Adipocyte (in vitro differentiated cells): Measurements from ENCODE around the gene SLC10A2.
"Not testable (repeated sequence)": the region's sequence is repeated elsewhere in the genome, so short reads cannot be mapped to it uniquely, and the experiment has no call there.

Experiments used
- DNase-seq: peaks from one replicate; pipeline ENCODE4 v3.0.0-alpha.2; 2015; ENCODE audit warnings: low read depth
- H3K27me3 ChIP-seq: replicated peaks from 2 replicates; pipeline ENCODE4 v1.7.0; 2013; ENCODE audit warnings: mild to moderate bottlenecking, low read length, moderate library complexity; ENCODE audit not compliant: control insufficient read depth, insufficient read depth
- H3K36me3 ChIP-seq: 2 replicates; pipeline ENCODE4 v1.7.0; 2013; ENCODE audit warnings: low read length, mild to moderate bottlenecking, moderate library complexity; ENCODE audit not compliant: control insufficient read depth, insufficient read depth, severe bottlenecking
- H3K4me1 ChIP-seq: 2 replicates; pipeline ENCODE4 v1.7.0; 2013; ENCODE audit warnings: mild to moderate bottlenecking, low read length, moderate library complexity; ENCODE audit not compliant: control insufficient read depth, insufficient read depth
- H3K4me3 ChIP-seq: 2 replicates; pipeline ENCODE4 v1.7.0; 2013; ENCODE audit warnings: mild to moderate bottlenecking, low read length, moderate library complexity
- H3K9ac ChIP-seq: 2 replicates; pipeline ENCODE4 v1.7.0; 2013; ENCODE audit warnings: mild to moderate bottlenecking, low read length, moderate library complexity
- H3K9me3 ChIP-seq: 2 replicates; pipeline ENCODE4 v1.7.0; 2013; ENCODE audit warnings: mild to moderate bottlenecking, low read length, moderate library complexity; ENCODE audit not compliant: control insufficient read depth

SLC10A2 gene

DNA sequence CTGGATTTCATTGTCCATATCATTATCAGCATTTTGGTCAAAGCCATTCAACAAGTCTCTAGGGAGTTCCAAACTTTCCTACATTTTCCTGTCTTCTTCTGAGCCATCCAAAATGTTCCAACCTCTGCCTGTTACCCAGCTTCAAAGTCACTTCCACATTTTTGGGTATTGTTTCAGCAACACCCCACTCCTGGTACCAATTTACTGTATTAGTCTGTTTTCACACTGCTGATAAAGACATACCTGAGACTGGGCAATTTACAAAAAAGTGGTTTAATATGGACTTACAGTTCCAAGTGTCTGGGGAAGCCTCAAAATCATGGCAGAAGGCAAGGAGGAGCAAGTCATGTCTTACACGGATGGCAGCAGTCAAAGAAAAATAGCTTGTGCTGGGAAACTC lies 27.4 kb upstream of the SLC10A2 start:
- not testable (repeated sequence) for DNase-seq, H3K9me3 ChIP-seq, H3K4me3 ChIP-seq

DNA sequence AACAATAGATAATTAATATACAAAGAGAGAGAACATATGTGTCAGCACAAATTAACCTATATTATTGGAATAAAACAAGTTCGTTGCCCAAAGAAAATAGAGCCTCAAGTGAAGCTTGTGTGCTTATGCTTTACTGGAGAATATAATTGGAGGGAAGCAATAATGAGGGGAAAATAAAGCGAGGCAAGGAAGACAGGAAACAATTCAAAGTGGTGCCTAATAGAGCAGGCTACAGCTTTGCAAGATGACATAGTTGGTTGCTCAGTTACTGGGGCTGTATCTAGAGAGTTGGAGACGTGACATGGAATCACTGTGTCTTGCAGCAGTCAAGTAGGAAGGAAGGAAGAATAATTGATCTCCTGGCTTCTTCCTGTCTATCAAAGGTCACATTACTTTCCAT lies 21.1 kb upstream of the SLC10A2 start:
- DNase-seq, result no peak
- Histone ChIP-seq H3K27me3 (no peaks in the 10 kb centered on the region), H3K9ac (no peak overlapping the region), H3K4me1 (no peaks in the 10 kb centered on the region), H3K36me3 (no peaks in the 10 kb centered on the region), H3K9me3 (no peaks in the 10 kb centered on the region), H3K4me3 (no peak overlapping the region)

More for the DNA sequence above, 27.4 kb upstream of the SLC10A2 start:
- not testable (repeated sequence) for H3K36me3 ChIP-seq, H3K9ac ChIP-seq, H3K27me3 ChIP-seq, H3K4me1 ChIP-seq

DNA sequence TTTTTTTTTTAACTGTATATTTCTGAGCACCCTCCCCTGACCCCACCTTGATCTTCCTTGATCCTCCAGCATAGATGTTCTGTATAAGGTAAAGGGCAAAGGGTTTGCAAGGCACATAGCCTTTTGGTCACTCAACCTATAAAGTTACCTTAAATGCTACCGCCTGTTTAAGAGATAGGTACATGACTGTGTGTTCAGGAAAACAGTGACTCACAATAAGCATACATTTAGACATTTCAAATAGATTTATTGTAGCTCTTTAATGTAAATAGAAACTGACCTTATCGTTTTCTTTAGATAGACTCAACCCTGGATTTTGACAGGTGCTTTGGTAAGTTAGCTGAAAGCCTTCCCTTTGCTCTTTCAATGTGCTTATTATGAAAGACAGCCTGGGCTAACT lies 15.2 kb upstream of the SLC10A2 start:
- no peaks in the 10 kb centered on the region for H3K4me1 ChIP-seq
- no peaks in the 10 kb centered on the region for H3K36me3 ChIP-seq
- no peak overlapping the region for H3K4me3 ChIP-seq
- no peak for DNase-seq
- H3K27me3 ChIP-seq, result no peaks in the 10 kb centered on the region
- H3K9me3 ChIP-seq, result peaks cover 2% of the 10 kb centered on the region
- no peak overlapping the region for H3K9ac ChIP-seq

DNA sequence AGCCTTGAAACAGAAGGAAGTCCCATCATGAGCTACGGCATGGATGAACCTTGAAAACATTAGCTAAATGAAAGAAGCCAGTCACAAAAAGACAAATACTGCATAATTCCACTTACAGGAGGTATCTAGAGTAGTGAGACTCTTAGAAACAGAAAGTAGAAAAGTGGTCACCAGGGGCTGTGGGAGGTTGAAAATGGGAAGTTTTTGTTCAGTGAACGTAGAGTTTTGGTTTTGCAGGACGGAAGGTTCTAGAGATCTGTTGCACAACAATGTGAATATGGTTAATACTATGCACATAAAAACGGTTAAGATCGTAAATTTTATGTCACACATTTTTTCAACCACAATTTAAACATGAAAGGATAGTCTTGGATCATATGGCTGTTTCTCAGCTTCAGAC lies 11.9 kb upstream of the SLC10A2 start:
- no peaks in the 10 kb centered on the region for H3K4me1 ChIP-seq
- no peak overlapping the region for H3K4me3 ChIP-seq
- no peak for DNase-seq
- H3K9me3 ChIP-seq, result peaks cover 2% of the 10 kb centered on the region
- no peaks in the 10 kb centered on the region for H3K36me3 ChIP-seq
- H3K9ac ChIP-seq, result no peak overlapping the region
- H3K27me3 ChIP-seq, result no peaks in the 10 kb centered on the region

DNA sequence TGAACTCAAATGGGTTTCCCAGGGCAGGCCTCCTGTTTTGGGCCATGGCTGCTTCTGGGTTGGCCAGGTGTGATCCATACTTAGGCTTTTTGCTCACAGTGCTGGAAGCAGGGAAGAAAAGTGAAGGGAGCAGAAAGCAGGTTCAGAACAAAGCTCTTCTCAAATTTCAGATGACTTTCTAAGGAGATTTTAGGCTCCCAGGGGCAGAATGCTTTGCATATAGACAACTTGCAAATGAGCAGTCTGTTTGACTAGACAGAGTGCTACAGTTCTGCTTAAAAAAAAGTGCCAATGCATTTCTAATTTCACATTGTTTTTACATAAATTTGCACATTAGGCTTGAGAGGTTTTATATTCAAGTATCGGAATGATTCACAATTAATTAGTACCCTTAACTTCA lies 2.6 kb upstream of the SLC10A2 start:
- Histone ChIP-seq H3K4me1 (no peaks in the 10 kb centered on the region), H3K9me3 (no peaks in the 10 kb centered on the region), H3K9ac (no peak overlapping the region), H3K36me3 (no peaks in the 10 kb centered on the region), H3K4me3 (no peak overlapping the region), H3K27me3 (no peaks in the 10 kb centered on the region)
- no peak for DNase-seq

DNA sequence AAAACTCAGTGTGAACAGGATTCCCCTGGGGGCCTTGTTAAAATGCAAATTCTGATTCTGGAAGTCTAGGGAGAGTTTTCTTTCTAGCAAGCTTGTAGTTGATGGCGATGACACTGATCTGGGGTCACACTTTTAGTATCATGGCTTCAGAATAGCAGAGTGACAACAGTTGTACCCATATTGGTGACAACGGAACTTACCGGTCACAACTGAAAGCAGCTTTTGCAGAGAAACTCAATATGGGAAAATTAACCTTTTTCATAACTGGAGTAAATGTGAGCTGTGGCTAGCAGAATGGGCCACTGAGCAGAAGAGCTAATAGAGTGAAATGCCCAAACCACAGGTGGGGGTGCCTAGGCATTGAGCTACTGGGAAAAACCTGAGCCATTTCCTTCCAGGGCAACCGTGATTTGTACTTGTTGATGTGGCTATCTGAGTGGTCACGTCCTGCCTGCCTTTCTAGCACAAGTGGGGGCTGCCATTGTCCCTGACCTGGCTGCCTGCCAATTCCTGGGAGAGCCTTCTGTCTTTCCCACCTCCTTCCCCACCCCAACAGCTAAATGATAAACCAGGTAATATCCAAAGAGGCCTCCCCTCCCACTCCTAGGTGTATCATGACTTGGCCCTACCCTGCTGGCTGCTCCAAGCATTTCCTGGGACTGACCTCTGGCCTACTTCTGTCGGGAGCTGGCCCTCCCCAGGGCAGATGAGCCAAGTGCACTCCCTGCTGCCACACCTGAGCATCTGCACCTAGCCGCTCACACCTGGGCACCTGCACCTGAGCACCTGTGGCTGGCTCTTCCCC lies 1.7 kb upstream of the SLC10A2 start:
- Histone ChIP-seq H3K27me3 (no peaks in the 10 kb centered on the region), H3K4me3 (no peak overlapping the region), H3K9ac (no peak overlapping the region), H3K4me1 (no peaks in the 10 kb centered on the region), H3K9me3 (no peaks in the 10 kb centered on the region), H3K36me3 (no peaks in the 10 kb centered on the region)
- no peak for DNase-seq

DNA sequence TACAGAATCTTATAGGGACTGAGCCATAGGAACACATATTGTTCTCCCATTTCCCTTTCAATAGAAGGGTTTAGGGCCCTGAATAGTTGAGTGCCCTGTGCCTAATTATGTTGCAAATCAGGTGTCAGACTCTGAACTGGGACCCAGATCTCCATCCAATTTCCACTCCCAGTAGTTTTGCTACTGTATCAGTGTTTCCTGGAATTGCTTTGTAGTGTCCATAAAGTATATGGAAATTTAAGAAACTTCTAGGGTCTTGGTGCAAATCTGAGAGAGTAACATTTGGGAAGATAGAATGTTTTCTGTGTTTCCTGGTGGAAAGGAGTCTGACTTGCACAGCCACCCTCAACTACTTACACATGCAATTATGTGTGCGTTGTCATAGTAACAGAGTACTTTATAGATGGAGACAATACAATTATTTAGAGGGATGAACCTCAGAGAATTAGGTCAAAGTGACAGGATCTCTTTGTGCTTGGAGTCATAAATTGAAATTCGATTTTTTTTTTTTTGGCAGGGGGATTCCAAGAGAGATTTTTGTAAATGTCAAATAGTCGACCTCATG lies 646 bp upstream of the SLC10A2 start:
- Histone ChIP-seq H3K36me3 (no peaks in the 10 kb centered on the region), H3K27me3 (no peaks in the 10 kb centered on the region), H3K4me3 (no peak overlapping the region), H3K9me3 (no peaks in the 10 kb centered on the region), H3K4me1 (no peaks in the 10 kb centered on the region), H3K9ac (no peak overlapping the region)
- DNase-seq, result no peak

DNA sequence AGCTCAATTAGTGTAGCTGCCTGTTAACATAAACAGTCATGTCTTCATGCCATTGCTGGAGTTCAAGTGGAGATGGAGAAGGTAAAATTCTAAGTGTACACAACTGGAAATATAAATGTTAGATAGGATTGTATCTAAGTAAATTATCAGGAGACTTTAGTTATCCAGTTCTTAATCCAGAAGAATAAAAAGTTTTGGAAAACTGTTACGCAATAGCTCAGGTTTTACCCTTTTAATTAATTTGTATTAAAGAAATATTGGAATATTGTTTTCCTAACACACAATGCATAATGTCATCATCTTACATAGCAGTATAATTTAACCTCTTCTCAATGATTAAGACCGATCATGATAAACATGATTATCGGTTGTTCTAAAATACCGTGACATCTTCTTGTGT lies 2.8 kb downstream of the SLC10A2 start:
- Histone ChIP-seq H3K4me1 (no peaks in the 10 kb centered on the region), H3K9me3 (peaks cover 4% of the 10 kb centered on the region)

DNA sequence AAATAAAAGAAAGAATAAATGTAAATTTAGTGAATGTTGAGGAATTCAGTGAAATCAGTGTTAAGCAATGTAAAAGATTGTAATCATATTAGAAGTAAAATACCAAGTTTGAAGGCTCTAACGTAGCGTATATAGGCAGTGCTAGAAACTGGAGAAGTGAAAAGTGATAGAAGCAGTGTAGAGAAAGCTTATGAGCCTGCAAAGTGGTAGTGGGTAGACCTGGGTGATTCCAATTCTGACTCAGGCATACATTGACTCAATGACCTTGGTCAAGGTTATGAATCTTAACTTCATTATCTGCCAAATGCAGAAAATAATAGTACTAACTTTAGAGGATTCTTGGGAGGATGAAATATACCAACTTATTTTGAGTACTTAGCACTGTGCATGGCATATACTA lies 4.1 kb downstream of the SLC10A2 start:
- Histone ChIP-seq H3K27me3 (no peaks in the 10 kb centered on the region), H3K4me3 (no peak overlapping the region), H3K9ac (no peak overlapping the region), H3K9me3 (peaks cover 6% of the 10 kb centered on the region), H3K4me1 (no peaks in the 10 kb centered on the region), H3K36me3 (no peaks in the 10 kb centered on the region)
- DNase-seq, result no peak

More for the DNA sequence above, 2.8 kb downstream of the SLC10A2 start:
- Histone ChIP-seq H3K36me3 (no peaks in the 10 kb centered on the region), H3K9ac (no peak overlapping the region), H3K4me3 (no peak overlapping the region), H3K27me3 (no peaks in the 10 kb centered on the region)
- DNase-seq, result no peak

DNA sequence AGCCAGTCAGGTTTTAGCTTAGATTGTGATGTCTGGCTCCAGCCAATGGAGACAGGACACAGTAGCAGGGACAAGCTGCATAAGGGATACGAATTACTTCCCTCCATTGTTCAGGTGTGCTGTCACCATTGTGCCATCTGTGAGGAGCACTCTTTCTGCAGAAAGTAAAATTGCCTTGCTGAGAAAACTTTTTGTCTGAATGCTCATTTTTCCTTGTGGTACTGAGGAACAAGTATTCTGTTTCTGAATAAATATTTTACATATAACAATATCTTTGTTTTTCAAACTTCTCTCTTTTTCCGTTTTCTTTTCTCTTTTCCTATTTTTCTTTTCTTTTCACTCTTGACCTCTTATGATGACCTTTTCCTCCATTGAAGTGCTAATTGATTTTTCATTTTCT lies 10.2 kb downstream of the SLC10A2 start:
- no peak overlapping the region for H3K4me3 ChIP-seq
- peaks cover 41% of the 10 kb centered on the region for H3K9me3 ChIP-seq

DNA sequence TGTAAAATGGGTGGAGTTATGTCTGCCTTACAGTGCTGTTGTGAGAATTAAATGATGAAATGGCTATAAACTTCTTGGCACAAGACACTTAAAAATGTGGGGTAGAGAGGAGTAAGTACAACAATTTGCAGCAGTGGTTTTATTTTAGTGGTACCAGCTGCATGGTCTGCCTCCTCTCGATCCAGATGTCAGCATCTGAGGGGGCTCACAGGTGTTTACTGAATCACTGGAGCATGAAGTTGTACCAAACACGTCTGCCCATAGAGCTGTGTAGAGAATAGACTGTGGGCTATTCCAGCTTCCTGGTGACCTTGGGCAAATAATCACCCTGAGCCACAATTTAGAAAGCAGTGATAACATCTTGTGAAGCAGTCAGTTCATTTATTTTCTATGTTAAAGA lies 11.1 kb downstream of the SLC10A2 start:
- Histone ChIP-seq H3K4me1 (no peaks in the 10 kb centered on the region), H3K27me3 (no peaks in the 10 kb centered on the region), H3K4me3 (no peak overlapping the region), H3K9ac (no peak overlapping the region), H3K36me3 (no peaks in the 10 kb centered on the region), H3K9me3 (peaks cover 41% of the 10 kb centered on the region)
- DNase-seq, result no peak

More for the DNA sequence above, 10.2 kb downstream of the SLC10A2 start:
- DNase-seq, result no peak
- H3K36me3 ChIP-seq, result no peaks in the 10 kb centered on the region
- no peaks in the 10 kb centered on the region for H3K27me3 ChIP-seq
- no peaks in the 10 kb centered on the region for H3K4me1 ChIP-seq
- no peak overlapping the region for H3K9ac ChIP-seq

DNA sequence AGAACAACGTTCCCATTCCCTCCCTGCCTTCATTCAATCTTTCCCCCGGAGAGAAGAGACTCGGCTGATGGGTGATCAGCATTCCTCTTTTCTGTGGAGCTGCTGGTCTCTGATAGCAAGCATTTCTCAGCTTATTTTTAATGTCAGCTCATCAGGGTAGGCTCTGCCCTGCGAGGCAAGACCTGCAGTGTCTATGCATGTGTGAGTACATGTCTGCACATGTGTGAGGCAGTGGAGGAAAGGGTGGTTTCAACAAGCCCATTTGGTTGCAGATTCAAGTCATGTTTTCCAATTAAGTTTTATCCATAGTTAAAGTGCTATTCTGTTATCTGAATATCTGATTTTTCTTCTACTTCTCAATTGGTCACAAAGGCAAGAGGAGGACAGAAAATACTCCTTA lies 19.5 kb downstream of the SLC10A2 start:
- Histone ChIP-seq H3K27me3 (no peaks in the 10 kb centered on the region), H3K4me3 (no peak overlapping the region), H3K4me1 (no peaks in the 10 kb centered on the region), H3K9ac (no peak overlapping the region), H3K9me3 (no peaks in the 10 kb centered on the region), H3K36me3 (no peaks in the 10 kb centered on the region)
- DNase-seq, result no peak
